ENCODE results near the gene IGFBP2. TPM values are rescaled to one million over a fixed set of nuclear protein-coding genes. Genes with fewer than 3 reads are reported as not detected.
A peak's percentile ranks its signal among the peaks of the same experiment; 100 is the strongest.

Gene IGFBP2
- total RNA-seq, 1 donor from 2014 or later = 371 TPM

DNA sequence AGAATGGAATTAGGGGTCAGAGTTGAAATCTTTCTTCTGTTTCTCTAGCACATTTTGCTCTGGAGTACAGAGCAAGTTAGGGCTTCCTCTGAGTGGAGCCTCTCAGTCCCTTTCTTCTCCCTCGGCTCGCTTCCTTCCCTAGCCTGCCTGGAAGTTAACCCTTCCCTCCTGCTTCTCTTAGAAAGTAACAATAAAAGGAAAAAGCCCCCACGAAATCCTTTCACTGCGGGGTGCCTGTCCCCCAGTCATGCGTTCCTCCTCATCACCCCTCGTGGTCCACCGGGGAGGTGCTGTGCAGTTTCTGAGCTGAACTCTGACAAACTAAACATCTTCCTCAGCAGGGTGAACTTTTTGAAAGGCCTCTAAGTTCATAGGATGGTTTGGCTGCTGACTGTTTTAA lies 2.0 kb downstream of the IGFBP2 start:
- DNase-seq (ENCODE audit: low spot score) = peak; percentile 73
- Mint-ChIP-seq H3K27me3 (ENCODE audit: insufficient read depth, low read depth) (peaks cover 14% of the 10 kb centered on the region), H3K4me3 (peak overlapping the region; percentile 100), H3K4me1 (peaks cover 47% of the 10 kb centered on the region), H3K27ac (peak overlapping the region; percentile 100), H3K36me3 (peaks cover 22% of the 10 kb centered on the region), H3K9me3 (no peaks in the 10 kb centered on the region)
- Histone ChIP-seq H4K20me1 (ENCODE audit: low read depth) (peaks cover 64% of the 10 kb centered on the region), H3K9me3 (ENCODE audit: low read depth) (no peaks in the 10 kb centered on the region), H3K9ac (peak overlapping the region; percentile 83), H3K27me3 (peaks cover 11% of the 10 kb centered on the region), H3F3A (ENCODE audit: low read depth) (peaks cover 32% of the 10 kb centered on the region), H2AFZ (replicated peaks) (no peak overlapping the region), H3K4me2 (peak overlapping the region; percentile 95), H3K4me1 (peaks cover 14% of the 10 kb centered on the region), H3K36me3 (no peaks in the 10 kb centered on the region), H3K79me2 (ENCODE audit: low read depth) (peaks cover 66% of the 10 kb centered on the region), H3K27ac (peak overlapping the region; percentile 92), H3K4me3 (peak overlapping the region; percentile 100)
- TF ChIP-seq, protein P1, sequence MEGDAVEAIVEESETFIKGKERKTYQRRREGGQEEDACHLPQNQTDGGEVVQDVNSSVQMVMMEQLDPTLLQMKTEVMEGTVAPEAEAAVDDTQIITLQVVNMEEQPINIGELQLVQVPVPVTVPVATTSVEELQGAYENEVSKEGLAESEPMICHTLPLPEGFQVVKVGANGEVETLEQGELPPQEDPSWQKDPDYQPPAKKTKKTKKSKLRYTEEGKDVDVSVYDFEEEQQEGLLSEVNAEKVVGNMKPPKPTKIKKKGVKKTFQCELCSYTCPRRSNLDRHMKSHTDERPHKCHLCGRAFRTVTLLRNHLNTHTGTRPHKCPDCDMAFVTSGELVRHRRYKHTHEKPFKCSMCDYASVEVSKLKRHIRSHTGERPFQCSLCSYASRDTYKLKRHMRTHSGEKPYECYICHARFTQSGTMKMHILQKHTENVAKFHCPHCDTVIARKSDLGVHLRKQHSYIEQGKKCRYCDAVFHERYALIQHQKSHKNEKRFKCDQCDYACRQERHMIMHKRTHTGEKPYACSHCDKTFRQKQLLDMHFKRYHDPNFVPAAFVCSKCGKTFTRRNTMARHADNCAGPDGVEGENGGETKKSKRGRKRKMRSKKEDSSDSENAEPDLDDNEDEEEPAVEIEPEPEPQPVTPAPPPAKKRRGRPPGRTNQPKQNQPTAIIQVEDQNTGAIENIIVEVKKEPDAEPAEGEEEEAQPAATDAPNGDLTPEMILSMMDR (IDR thresholded peaks at IDR 0.05) = peak; percentile 11
- no peak for TF ChIP-seq EZH2 (IDR thresholded peaks at IDR 0.05)

DNA sequence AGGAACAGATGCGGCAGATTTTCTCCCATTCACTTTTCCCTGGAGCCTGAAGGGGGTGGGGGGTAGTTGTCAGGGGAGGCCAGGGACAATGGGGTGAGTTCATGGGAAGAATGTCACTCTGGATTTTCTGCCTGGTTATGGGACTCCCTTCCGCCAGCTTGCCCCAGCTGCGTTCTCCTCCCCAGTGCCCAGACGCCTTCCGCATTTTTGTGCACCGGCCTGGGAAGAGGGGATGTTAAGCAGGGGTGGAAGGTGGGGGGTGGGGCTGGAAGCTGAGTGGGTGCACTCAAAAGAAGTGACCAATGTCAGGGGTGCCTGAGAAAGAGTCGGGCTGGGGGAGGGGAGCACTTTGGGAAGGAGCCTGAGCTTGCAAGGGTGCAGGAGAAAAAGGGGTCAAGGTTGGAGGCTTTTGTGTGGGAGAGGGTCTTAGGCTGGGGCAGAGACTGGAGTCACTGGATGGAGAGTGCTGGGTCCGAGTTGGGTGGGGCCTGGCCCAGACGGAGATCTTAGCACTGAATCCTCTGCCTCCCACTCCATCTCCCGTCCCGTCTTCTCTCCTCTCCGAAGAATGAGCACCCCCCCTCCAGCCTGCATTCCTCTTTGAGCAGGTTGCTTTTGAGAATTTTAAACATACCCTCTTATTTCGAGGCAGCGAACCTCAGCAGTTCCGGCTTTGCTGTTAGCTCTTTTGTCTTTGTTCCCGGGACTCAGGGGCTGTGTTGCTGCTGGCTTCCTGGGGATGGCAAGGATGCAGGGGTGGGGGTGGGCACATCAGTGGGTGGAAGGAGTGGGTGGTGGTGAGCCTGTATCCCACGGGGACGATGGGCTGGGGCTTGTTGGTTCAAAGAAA lies 2.7 kb downstream of the IGFBP2 start:
- Histone ChIP-seq H3K27me3 (peaks cover 11% of the 10 kb centered on the region), H3K36me3 (no peaks in the 10 kb centered on the region), H4K20me1 (ENCODE audit: low read depth) (peaks cover 72% of the 10 kb centered on the region), H3K4me1 (peaks cover 14% of the 10 kb centered on the region), H3K4me3 (peak overlapping the region; percentile 100), H3K79me2 (ENCODE audit: low read depth) (peaks cover 74% of the 10 kb centered on the region), H3F3A (ENCODE audit: low read depth) (peaks cover 27% of the 10 kb centered on the region), H3K9me3 (ENCODE audit: low read depth) (no peaks in the 10 kb centered on the region), H3K9ac (peak overlapping the region; percentile 83), H2AFZ (replicated peaks) (no peak overlapping the region), H3K4me2 (peak overlapping the region; percentile 95), H3K27ac (peak overlapping the region; percentile 92)
- TF ChIP-seq, protein P1 (IDR thresholded peaks at IDR 0.05) = no peak
- TF ChIP-seq EZH2 (IDR thresholded peaks at IDR 0.05) (no peak), EZH2phosphoT487 (IDR thresholded peaks at IDR 0.05) (no peak)
- H3K9me3 Mint-ChIP-seq = no peaks in the 10 kb centered on the region
- peak overlapping the region; percentile 100 for H3K27ac Mint-ChIP-seq
- peak; percentile 89 for DNase-seq (ENCODE audit: low spot score)
- H3K4me1 Mint-ChIP-seq = peaks cover 44% of the 10 kb centered on the region
- peaks cover 14% of the 10 kb centered on the region for H3K27me3 Mint-ChIP-seq (ENCODE audit: insufficient read depth, low read depth)
- H3K36me3 Mint-ChIP-seq = peaks cover 29% of the 10 kb centered on the region
- H3K4me3 Mint-ChIP-seq = peak overlapping the region; percentile 100

DNA sequence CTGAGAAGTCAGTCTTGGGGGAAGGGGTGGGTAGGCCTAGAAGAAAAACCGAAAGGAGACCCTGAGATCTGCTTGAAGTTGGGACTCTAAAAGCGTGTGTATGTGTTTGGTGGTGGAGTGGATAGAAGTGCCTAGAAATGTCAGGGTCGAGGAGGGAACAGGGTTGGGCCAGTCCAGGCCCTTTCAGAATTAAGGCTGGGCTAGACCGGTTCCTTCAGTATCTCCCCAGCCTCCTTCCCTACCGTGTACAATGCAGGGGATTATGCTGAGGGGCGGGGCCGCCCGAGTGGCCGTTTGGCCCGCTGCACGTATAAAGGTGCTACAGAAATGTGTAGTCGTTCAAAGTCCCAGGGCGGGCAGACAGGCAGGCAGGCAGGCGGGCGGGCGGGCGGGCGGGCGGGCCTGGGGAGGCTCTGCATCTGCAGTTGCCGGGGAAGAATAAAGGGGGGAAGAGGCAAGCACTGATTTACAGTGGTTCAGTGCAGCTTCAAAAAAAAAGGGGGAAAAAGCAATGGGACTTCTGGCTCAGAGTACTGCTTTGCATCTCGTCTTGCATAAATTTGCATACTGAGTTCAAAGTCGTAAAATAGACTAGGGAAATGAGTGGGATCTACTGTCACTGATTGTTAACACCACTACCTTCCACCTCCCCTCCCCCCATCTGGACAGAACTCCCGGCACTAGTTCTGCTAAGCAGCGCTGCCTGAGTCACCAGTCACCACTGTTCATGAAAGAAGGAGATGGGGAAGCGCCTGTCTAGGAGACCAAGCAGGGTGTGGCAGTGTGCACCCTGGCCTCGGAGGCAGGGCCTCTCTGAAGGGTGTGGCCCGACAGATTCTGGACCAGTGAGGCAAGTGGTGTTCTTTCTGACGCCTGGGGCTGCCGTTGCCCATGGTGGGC lies 3.6 kb downstream of the IGFBP2 start:
- Mint-ChIP-seq H3K4me3 (peak overlapping the region; percentile 100), H3K27me3 (ENCODE audit: insufficient read depth, low read depth) (peaks cover 10% of the 10 kb centered on the region), H3K9me3 (no peaks in the 10 kb centered on the region), H3K36me3 (peaks cover 35% of the 10 kb centered on the region), H3K27ac (peak overlapping the region; percentile 100), H3K4me1 (peaks cover 35% of the 10 kb centered on the region)
- peak; percentile 91 for DNase-seq (ENCODE audit: low spot score)
- Histone ChIP-seq H3K36me3 (no peaks in the 10 kb centered on the region), H3K9ac (peak overlapping the region; percentile 44), H3K4me3 (peak overlapping the region; percentile 100), H4K20me1 (ENCODE audit: low read depth) (peaks cover 78% of the 10 kb centered on the region), H3K4me1 (peaks cover 14% of the 10 kb centered on the region), H2AFZ (replicated peaks) (no peak overlapping the region), H3K9me3 (ENCODE audit: low read depth) (no peaks in the 10 kb centered on the region), H3F3A (ENCODE audit: low read depth) (peaks cover 27% of the 10 kb centered on the region), H3K79me2 (ENCODE audit: low read depth) (peaks cover 82% of the 10 kb centered on the region), H3K27me3 (peaks cover 10% of the 10 kb centered on the region), H3K4me2 (peak overlapping the region; percentile 95), H3K27ac (peak overlapping the region; percentile 92)
- TF ChIP-seq EZH2phosphoT487 (IDR thresholded peaks at IDR 0.05) = no peak
- TF ChIP-seq, protein P1 (IDR thresholded peaks at IDR 0.05) = no peak
- TF ChIP-seq EZH2 (IDR thresholded peaks at IDR 0.05) = no peak
